Neural progenitor cell (in vitro differentiated cells): ENCODE measurements around the gene CLIP2. TPM values are rescaled to one million over a fixed set of nuclear protein-coding genes. Genes with fewer than 3 reads are reported as not detected.
A peak's percentile ranks its signal among the peaks of the same experiment; 100 is the strongest.

Source experiments
- DNase-seq: peaks from one replicate; pipeline ENCODE4 v3.0.0-alpha.2; 2016; ENCODE audit warnings: low spot score
- H2AFZ ChIP-seq: fragments of 200-600 bp; sonication (generic); replicated peaks from 2 replicates; pipeline ENCODE4 v1.6.1; 2016; ENCODE audit warnings: antibody characterized with exemption
- H3F3A ChIP-seq: fragments of 200-600 bp; sonication (generic); 2 replicates; pipeline ENCODE4 v1.6.1; 2016; ENCODE audit warnings: antibody characterized with exemption, low read depth
- H3K27ac ChIP-seq: fragments of 200-600 bp; sonication (generic); 2 replicates; pipeline ENCODE4 v1.5.1; 2016; ENCODE audit warnings: mild to moderate bottlenecking
- H3K27me3 ChIP-seq: fragments of 200-600 bp; sonication (generic); 2 replicates; pipeline ENCODE4 v1.6.1; 2016; ENCODE audit warnings: mild to moderate bottlenecking, moderate library complexity
- H3K36me3 ChIP-seq: fragments of 200-600 bp; sonication (generic); 2 replicates; pipeline ENCODE4 v1.5.1; 2016
- H3K4me1 ChIP-seq: fragments of 200-600 bp; sonication (generic); 2 replicates; pipeline ENCODE4 v1.6.1; 2016; ENCODE audit warnings: mixed run types
- H3K4me2 ChIP-seq: fragments of 200-600 bp; sonication (generic); 2 replicates; pipeline ENCODE4 v1.6.1; 2016
- H3K4me3 ChIP-seq: fragments of 200-600 bp; sonication (generic); 2 replicates; pipeline ENCODE4 v1.5.1; 2016
- H3K79me2 ChIP-seq: fragments of 200-600 bp; sonication (generic); 2 replicates; pipeline ENCODE4 v1.6.1; 2016; ENCODE audit warnings: low read depth
- H3K9ac ChIP-seq: fragments of 200-600 bp; sonication (generic); 2 replicates; pipeline ENCODE4 v1.6.1; 2016
- H3K9me3 ChIP-seq: fragments of 200-600 bp; sonication (generic); 2 replicates; pipeline ENCODE4 v1.5.1; 2016; ENCODE audit warnings: low read depth
- H4K20me1 ChIP-seq: fragments of 200-600 bp; sonication (generic); 2 replicates; pipeline ENCODE4 v1.6.1; 2016; ENCODE audit warnings: low read depth
- H3K27ac Mint-ChIP-seq: 3 replicates; pipeline ENCODE4 v1.8.0; 2021; ENCODE audit warnings: mixed read lengths
- H3K27me3 Mint-ChIP-seq: 2 replicates; pipeline ENCODE4 v1.8.0; 2022; ENCODE audit warnings: low read depth, mild to moderate bottlenecking, inconsistent platforms, moderate library complexity, mixed read lengths; ENCODE audit not compliant: insufficient read depth
- H3K36me3 Mint-ChIP-seq: 3 replicates; pipeline ENCODE4 v1.8.0; 2021; ENCODE audit warnings: mixed read lengths
- H3K4me1 Mint-ChIP-seq: 3 replicates; pipeline ENCODE4 v1.8.0; 2021; ENCODE audit warnings: mixed read lengths
- H3K4me3 Mint-ChIP-seq: 3 replicates; pipeline ENCODE4 v1.8.0; 2021; ENCODE audit warnings: mild to moderate bottlenecking, moderate library complexity, mixed read lengths
- H3K9me3 Mint-ChIP-seq: 3 replicates; pipeline ENCODE4 v1.8.0; 2020; ENCODE audit warnings: mixed read lengths
- CTCF ChIP-seq: fragments of 200-600 bp; sonication (generic); IDR thresholded peaks from 2 replicates; pipeline ENCODE4 v1.5.1; 2017; ENCODE audit warnings: antibody characterized with exemption, mild to moderate bottlenecking
- EZH2 ChIP-seq: fragments of 200-600 bp; sonication (generic); IDR thresholded peaks from 2 replicates; pipeline ENCODE4 v1.6.1; 2017; ENCODE audit warnings: antibody characterized with exemption, mild to moderate bottlenecking, moderate library complexity
- EZH2phosphoT487 ChIP-seq: fragments of 200-600 bp; sonication (generic); IDR thresholded peaks from 2 replicates; pipeline ENCODE4 v1.6.1; 2017; ENCODE audit warnings: antibody characterized with exemption
- total RNA-seq: library from RNA; depleted of rRNA; stranded (reverse); fragments of >200 nt; gene quantifications from 2 replicates; pipeline ENCODE4 v1.2.3, GENCODE V29; 2015; ENCODE audit warnings: low replicate concordance

The CLIP2 gene
- total RNA-seq, 1 donor from 2014 or later, result 7.5 TPM

GRCh38 chr7:74364061-74364460 lies 74.9 kb downstream of the CLIP2 start:
- TF ChIP-seq CTCF (peak; percentile 29), EZH2phosphoT487 (no peak)
- H3K4me3 ChIP-seq, result no peak overlapping the region
- H3K79me2 ChIP-seq, result no peaks in the 10 kb centered on the region
- peaks cover 12% of the 10 kb centered on the region for H3K4me1 Mint-ChIP-seq
- H3K4me2 ChIP-seq, result no peak overlapping the region
- peaks cover 5% of the 10 kb centered on the region for H4K20me1 ChIP-seq
- H2AFZ ChIP-seq, result no peak overlapping the region
- H3K9me3 ChIP-seq, result no peaks in the 10 kb centered on the region
- H3K9me3 Mint-ChIP-seq, result no peaks in the 10 kb centered on the region
- H3F3A ChIP-seq, result peaks cover 4% of the 10 kb centered on the region
- H3K4me1 ChIP-seq, result no peaks in the 10 kb centered on the region
- no peaks in the 10 kb centered on the region for H3K36me3 ChIP-seq
- DNase-seq, result peak; percentile 26
- H3K9ac ChIP-seq, result no peak overlapping the region
- no peaks in the 10 kb centered on the region for H3K27me3 Mint-ChIP-seq
- H3K27me3 ChIP-seq, result no peaks in the 10 kb centered on the region
- H3K36me3 Mint-ChIP-seq, result peaks cover 15% of the 10 kb centered on the region
- no peak overlapping the region for H3K27ac ChIP-seq
- no peak overlapping the region for H3K4me3 Mint-ChIP-seq
- no peak overlapping the region for H3K27ac Mint-ChIP-seq

DNA sequence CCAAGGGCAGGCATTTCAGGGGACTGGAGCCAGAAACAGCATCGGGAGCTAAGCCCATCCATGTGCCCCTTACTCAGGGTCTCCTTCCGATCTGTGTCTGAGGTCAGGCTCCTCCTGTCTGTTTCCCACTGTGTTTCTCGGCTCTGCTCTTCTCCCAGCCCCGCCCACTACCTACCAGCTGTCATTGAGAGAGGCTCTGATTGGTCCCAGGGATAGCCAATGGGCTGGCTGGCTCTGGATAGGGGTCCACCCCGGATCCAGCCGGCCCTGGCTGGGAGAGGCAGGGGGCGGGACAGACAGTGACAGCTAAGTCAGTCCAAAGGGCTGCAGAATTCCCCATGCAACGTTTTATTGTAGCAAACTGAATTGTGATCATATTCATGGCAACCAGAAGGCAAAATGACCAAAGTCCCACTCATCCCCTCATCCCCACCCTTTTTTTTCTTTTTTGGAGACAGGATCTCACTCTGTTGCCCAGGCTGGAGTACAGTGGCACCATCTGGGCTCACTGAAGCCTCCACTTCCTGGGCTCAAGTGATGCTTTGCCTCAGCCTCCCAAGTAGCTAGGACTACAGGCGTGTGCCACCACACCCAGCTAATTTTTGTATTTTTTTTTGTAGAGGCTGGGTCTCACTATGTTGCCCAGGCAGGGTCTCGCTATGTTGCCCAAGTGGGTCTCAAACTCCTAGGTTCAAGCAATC lies 76.3 kb downstream of the CLIP2 start:
- Mint-ChIP-seq H3K27ac (no peak overlapping the region), H3K4me1 (peaks cover 12% of the 10 kb centered on the region), H3K36me3 (peaks cover 13% of the 10 kb centered on the region), H3K9me3 (no peaks in the 10 kb centered on the region), H3K27me3 (no peaks in the 10 kb centered on the region), H3K4me3 (peak overlapping the region; percentile 46)
- Histone ChIP-seq H3K27me3 (no peaks in the 10 kb centered on the region), H3K27ac (no peak overlapping the region), H3K79me2 (no peaks in the 10 kb centered on the region), H3K36me3 (no peaks in the 10 kb centered on the region), H3K4me3 (no peak overlapping the region), H3K9me3 (no peaks in the 10 kb centered on the region), H3K4me2 (peak overlapping the region; percentile 28), H3F3A (peaks cover 4% of the 10 kb centered on the region), H4K20me1 (peaks cover 5% of the 10 kb centered on the region), H3K9ac (no peak overlapping the region), H2AFZ (no peak overlapping the region), H3K4me1 (no peaks in the 10 kb centered on the region)
- TF ChIP-seq EZH2phosphoT487 (no peak), CTCF (no peak), EZH2 (no peak)
- peak; percentile 95 for DNase-seq

DNA sequence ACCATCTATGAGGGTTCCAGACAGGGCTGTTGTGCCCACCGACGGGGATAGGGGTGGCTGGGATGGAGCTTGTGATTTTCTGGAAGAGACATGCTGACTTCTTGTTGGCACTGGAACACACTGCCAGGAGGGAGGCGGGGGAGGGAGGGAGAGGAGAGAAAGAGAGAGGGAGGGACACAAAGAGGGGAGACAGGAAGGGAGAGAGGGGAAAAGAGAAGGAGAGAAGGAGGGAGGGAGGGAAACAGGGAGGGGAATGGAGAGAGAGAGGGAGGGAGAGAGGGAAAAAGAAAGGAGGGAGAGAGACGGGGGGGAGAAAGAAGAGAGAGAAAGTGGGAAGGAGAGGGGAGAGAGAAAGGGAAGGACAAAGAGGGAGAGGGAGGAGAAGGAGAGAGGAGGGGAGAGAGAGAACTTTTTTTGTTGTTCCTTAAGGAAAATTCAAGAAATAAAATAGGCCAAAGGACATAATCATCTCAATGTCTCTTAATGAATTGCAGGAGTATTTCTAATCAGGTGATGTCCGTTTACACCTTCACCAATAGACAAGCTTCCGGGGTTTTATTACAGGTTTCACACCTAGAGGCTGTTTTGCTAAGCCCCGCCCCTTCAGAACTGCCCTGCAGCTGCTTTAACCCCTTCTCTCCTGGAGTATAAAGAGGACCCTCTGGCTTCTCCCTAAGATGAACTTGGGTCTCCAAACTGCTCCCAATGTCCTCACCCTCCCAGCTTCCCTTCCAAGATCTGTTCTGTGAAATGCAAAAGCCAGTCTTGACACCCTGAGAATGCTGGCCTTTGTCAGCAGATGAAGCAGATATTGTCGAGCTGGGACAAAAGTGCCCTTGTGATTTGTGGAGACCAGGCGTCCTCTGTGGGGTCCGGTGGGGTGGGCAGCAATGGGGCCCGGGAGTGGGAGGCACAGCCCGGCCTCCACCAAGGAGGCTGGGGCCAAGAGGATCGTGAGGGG lies 82.5 kb downstream of the CLIP2 start:
- H3K27me3 Mint-ChIP-seq, result peaks cover 2% of the 10 kb centered on the region
- peak overlapping the region; percentile 35 for H3K4me3 ChIP-seq
- H3K27me3 ChIP-seq, result peaks cover 31% of the 10 kb centered on the region
- DNase-seq, result peak; percentile 64
- peaks cover 9% of the 10 kb centered on the region for H4K20me1 ChIP-seq
- peaks cover 24% of the 10 kb centered on the region for H3K4me1 Mint-ChIP-seq
- no peaks in the 10 kb centered on the region for H3K9me3 Mint-ChIP-seq
- no peak overlapping the region for H3K9ac ChIP-seq
- H2AFZ ChIP-seq, result peak overlapping the region; percentile 70
- peaks cover 3% of the 10 kb centered on the region for H3F3A ChIP-seq
- H3K36me3 Mint-ChIP-seq, result peaks cover 9% of the 10 kb centered on the region
- no peak for TF ChIP-seq EZH2phosphoT487
- TF ChIP-seq CTCF, result no peak
- no peak for TF ChIP-seq EZH2
- H3K36me3 ChIP-seq, result no peaks in the 10 kb centered on the region
- H3K9me3 ChIP-seq, result no peaks in the 10 kb centered on the region
- H3K27ac ChIP-seq, result no peak overlapping the region
- no peak overlapping the region for H3K4me3 Mint-ChIP-seq
- H3K4me1 ChIP-seq, result peaks cover 8% of the 10 kb centered on the region
- no peaks in the 10 kb centered on the region for H3K79me2 ChIP-seq
- peak overlapping the region; percentile 52 for H3K4me2 ChIP-seq
- H3K27ac Mint-ChIP-seq, result peak overlapping the region; percentile 88
